GM12878 (cell line): ENCODE measurements around the gene RGS6. TPM values are rescaled to one million over a fixed set of nuclear protein-coding genes. Genes with fewer than 3 reads are reported as not detected.
A peak's percentile ranks its signal among the peaks of the same experiment; 100 is the strongest.

Experiments used
- CBX3 ChIP-seq: fragments of 200-600 bp; sonication (generic); IDR thresholded peaks from 2 replicates; pipeline ENCODE4 v1.6.1; 2016; ENCODE audit warnings: low read depth, borderline replicate concordance
- CBX5 ChIP-seq: sonication (generic); IDR thresholded peaks from 2 replicates; pipeline ENCODE4 v1.6.1; 2016; ENCODE audit warnings: low read depth, moderate library complexity, mild to moderate bottlenecking, inconsistent platforms
- DPF2 ChIP-seq: fragments of 450-650 bp; IDR thresholded peaks from 2 replicates; pipeline ENCODE4 v1.6.1; 2017; ENCODE audit warnings: mild to moderate bottlenecking
- ETV6 ChIP-seq, 2 experiments: fragments of 450-650 bp in 1 of 2; IDR thresholded peaks in 1 of 2; conservative IDR thresholded peaks in 1 of 2; 2 replicates each; pipeline ENCODE4 v1.6.1; 2014; ENCODE audit warnings: antibody characterized with exemption in 1 of 2, borderline replicate concordance in 1 of 2, low read depth in 1 of 2, mild to moderate bottlenecking in 1 of 2, moderate library complexity in 1 of 2
- KDM1A ChIP-seq: fragments of 200-600 bp; sonication (generic); IDR thresholded peaks from 2 replicates; pipeline ENCODE4 v1.6.1; 2016; ENCODE audit warnings: borderline replicate concordance
- KLF5 ChIP-seq: fragments of 450-650 bp; IDR thresholded peaks from 2 replicates; pipeline ENCODE4 v1.6.1; 2014; ENCODE audit warnings: mild to moderate bottlenecking; ENCODE audit not compliant: partially characterized antibody
- MYB ChIP-seq: fragments of 150-350 bp; IDR thresholded peaks from 2 replicates; pipeline ENCODE4 v1.6.1; 2014; ENCODE audit warnings: mild to moderate bottlenecking, low read depth, low read length, borderline replicate concordance
- NFIC ChIP-seq: IDR thresholded peaks from 2 replicates; pipeline ENCODE4 v1.6.1; 2012; ENCODE audit warnings: low read depth, mild to moderate bottlenecking, inconsistent platforms, low read length, moderate library complexity
- PAX5 ChIP-seq: IDR thresholded peaks from 2 replicates; pipeline ENCODE4 v1.6.1; 2011; ENCODE audit warnings: low read depth, low read length, borderline replicate concordance
- POLR2A ChIP-seq: IDR thresholded peaks from 2 replicates; pipeline ENCODE4 v1.6.1; 2011; ENCODE audit warnings: low read depth, mild to moderate bottlenecking, low read length
- POLR2AphosphoS5 ChIP-seq: IDR thresholded peaks from 2 replicates; pipeline ENCODE4 v1.6.1; 2011; ENCODE audit warnings: mild to moderate bottlenecking, low read length, inconsistent platforms
- SMAD5 ChIP-seq: IDR thresholded peaks from 2 replicates; pipeline ENCODE4 v1.6.1; 2016; ENCODE audit warnings: antibody characterized with exemption, low read depth
- SPI1 ChIP-seq: IDR thresholded peaks from 2 replicates; pipeline ENCODE4 v1.6.1; 2011; ENCODE audit warnings: low read depth, mild to moderate bottlenecking, low read length, moderate library complexity, borderline replicate concordance; ENCODE audit not compliant: insufficient read depth
- SREBF1 ChIP-seq: IDR thresholded peaks from 2 replicates; pipeline ENCODE4 v1.6.1; 2012; ENCODE audit warnings: mild to moderate bottlenecking, low read length
- STAT1 ChIP-seq: fragments of 450-650 bp; conservative IDR thresholded peaks from 2 replicates; pipeline ENCODE4 v1.6.1; 2014; ENCODE audit warnings: antibody characterized with exemption, mild to moderate bottlenecking
- TCF7 ChIP-seq: IDR thresholded peaks from 2 replicates; pipeline ENCODE4 v1.6.1; 2014; ENCODE audit warnings: antibody characterized with exemption, borderline replicate concordance
- ZNF384 ChIP-seq: IDR thresholded peaks from 2 replicates; pipeline ENCODE4 v1.6.1; 2012; ENCODE audit warnings: low read depth, mild to moderate bottlenecking, low read length, improper control_type of control experiment, borderline replicate concordance
- polyA plus RNA-seq, 11 experiments: library from polyadenylated mRNA; depleted of rRNA in 4 of 11; unstranded in 6 of 11; stranded (reverse) in 5 of 11; fragments of >200 nt; fragmentation: Nextera tagmentation in 4 of 11; fragmentation: Illumina TruSeq in 1 of 11; extraction: Ambion mirVana in 4 of 11; extraction: Trizol in 1 of 11; gene quantifications; 1 replicate in 1 of 11; 2 replicates in 10 of 11; pipeline versions ENCODE4 v1.2.1 to v1.2.3, GENCODE V29; 2011 to 2016; ENCODE audit warnings: inconsistent platforms in 2 of 11, missing spikeins in 2 of 11, low read depth in 1 of 11
- total RNA-seq, 4 experiments: library from RNA; depleted of rRNA in 3 of 4; stranded (reverse); fragments of >200 nt in 3 of 4; fragmentation: Illumina TruSeq in 1 of 4; extraction: Trizol in 1 of 4; gene quantifications; 2 replicates each; pipeline versions ENCODE4 v1.2.1 to v1.2.3, GENCODE V29; 2013 to 2021
- TF ChIP-seq, protein P1 (sequence below): fragments of 150-350 bp; IDR thresholded peaks from 2 replicates; pipeline ENCODE4 v1.6.1; 2016; ENCODE audit warnings: low read depth, low read length
- TF ChIP-seq, protein P2 (sequence below): IDR thresholded peaks from 2 replicates; pipeline ENCODE4 v1.6.1; 2011; ENCODE audit warnings: low read depth, mild to moderate bottlenecking, low read length, moderate library complexity, borderline replicate concordance; ENCODE audit errors: extremely low read depth
- TF ChIP-seq, protein P3 (sequence below): IDR thresholded peaks from 2 replicates; pipeline ENCODE4 v1.6.1; 2012; ENCODE audit warnings: mild to moderate bottlenecking, low read depth, low read length
- TF ChIP-seq, protein P4 (sequence below): IDR thresholded peaks from 2 replicates; pipeline ENCODE4 v1.6.1; 2012; ENCODE audit warnings: low read length, inconsistent platforms
- TF ChIP-seq, protein P5 (sequence below): fragments of 450-650 bp; IDR thresholded peaks from 2 replicates; pipeline ENCODE4 v1.6.1; 2017; ENCODE audit warnings: borderline replicate concordance

The RGS6 gene
- total and polyA plus RNA-seq, 10 of the 15 experiments (the other 5 are each of a cell fraction or from before 2014, with no cell fraction given) = 3.9 to 18.1 (median 12.4) TPM

DNA sequence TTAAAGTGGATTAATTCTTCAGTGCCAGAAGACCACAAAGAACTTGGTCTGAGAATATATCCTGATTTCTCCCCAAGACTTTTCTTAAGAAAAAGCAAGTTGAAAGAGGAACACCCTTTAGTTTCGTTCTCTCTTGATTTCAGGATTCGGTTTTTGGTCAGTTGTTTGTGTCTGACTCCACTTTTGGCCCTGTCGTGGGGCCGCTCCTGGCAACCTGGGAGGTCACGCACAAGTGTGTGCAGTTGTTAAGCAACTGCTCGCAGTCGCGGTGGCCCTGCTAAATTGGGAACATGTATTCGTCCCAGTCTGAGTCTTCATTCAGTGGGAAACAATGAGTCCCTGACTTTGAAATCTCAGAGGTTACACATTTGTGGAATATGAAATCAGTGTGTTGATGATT lies 68.7 kb downstream of the RGS6 start (continued):
- TF ChIP-seq, protein P1, sequence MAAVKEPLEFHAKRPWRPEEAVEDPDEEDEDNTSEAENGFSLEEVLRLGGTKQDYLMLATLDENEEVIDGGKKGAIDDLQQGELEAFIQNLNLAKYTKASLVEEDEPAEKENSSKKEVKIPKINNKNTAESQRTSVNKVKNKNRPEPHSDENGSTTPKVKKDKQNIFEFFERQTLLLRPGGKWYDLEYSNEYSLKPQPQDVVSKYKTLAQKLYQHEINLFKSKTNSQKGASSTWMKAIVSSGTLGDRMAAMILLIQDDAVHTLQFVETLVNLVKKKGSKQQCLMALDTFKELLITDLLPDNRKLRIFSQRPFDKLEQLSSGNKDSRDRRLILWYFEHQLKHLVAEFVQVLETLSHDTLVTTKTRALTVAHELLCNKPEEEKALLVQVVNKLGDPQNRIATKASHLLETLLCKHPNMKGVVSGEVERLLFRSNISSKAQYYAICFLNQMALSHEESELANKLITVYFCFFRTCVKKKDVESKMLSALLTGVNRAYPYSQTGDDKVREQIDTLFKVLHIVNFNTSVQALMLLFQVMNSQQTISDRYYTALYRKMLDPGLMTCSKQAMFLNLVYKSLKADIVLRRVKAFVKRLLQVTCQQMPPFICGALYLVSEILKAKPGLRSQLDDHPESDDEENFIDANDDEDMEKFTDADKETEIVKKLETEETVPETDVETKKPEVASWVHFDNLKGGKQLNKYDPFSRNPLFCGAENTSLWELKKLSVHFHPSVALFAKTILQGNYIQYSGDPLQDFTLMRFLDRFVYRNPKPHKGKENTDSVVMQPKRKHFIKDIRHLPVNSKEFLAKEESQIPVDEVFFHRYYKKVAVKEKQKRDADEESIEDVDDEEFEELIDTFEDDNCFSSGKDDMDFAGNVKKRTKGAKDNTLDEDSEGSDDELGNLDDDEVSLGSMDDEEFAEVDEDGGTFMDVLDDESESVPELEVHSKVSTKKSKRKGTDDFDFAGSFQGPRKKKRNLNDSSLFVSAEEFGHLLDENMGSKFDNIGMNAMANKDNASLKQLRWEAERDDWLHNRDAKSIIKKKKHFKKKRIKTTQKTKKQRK = no peak
- no peak for TF ChIP-seq CBX3
- TF ChIP-seq KDM1A = no peak
- no peak for TF ChIP-seq POLR2AphosphoS5
- TF ChIP-seq, protein P2, sequence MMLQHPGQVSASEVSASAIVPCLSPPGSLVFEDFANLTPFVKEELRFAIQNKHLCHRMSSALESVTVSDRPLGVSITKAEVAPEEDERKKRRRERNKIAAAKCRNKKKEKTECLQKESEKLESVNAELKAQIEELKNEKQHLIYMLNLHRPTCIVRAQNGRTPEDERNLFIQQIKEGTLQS = no peak
- TF ChIP-seq KLF5 = no peak
- TF ChIP-seq NFIC = peak; percentile 88
- peak; percentile 80; the same call in 1 of the 2 replicates for TF ChIP-seq PAX5
- TF ChIP-seq SREBF1 = no peak
- TF ChIP-seq ZNF384 = no peak
- TF ChIP-seq SMAD5 = no peak
- no peak for TF ChIP-seq POLR2A
- no peak for TF ChIP-seq CBX5
- peak; percentile 8; the same call in 1 of the 2 replicates for TF ChIP-seq TCF7
- TF ChIP-seq, protein P3, sequence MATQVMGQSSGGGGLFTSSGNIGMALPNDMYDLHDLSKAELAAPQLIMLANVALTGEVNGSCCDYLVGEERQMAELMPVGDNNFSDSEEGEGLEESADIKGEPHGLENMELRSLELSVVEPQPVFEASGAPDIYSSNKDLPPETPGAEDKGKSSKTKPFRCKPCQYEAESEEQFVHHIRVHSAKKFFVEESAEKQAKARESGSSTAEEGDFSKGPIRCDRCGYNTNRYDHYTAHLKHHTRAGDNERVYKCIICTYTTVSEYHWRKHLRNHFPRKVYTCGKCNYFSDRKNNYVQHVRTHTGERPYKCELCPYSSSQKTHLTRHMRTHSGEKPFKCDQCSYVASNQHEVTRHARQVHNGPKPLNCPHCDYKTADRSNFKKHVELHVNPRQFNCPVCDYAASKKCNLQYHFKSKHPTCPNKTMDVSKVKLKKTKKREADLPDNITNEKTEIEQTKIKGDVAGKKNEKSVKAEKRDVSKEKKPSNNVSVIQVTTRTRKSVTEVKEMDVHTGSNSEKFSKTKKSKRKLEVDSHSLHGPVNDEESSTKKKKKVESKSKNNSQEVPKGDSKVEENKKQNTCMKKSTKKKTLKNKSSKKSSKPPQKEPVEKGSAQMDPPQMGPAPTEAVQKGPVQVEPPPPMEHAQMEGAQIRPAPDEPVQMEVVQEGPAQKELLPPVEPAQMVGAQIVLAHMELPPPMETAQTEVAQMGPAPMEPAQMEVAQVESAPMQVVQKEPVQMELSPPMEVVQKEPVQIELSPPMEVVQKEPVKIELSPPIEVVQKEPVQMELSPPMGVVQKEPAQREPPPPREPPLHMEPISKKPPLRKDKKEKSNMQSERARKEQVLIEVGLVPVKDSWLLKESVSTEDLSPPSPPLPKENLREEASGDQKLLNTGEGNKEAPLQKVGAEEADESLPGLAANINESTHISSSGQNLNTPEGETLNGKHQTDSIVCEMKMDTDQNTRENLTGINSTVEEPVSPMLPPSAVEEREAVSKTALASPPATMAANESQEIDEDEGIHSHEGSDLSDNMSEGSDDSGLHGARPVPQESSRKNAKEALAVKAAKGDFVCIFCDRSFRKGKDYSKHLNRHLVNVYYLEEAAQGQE = no peak
- no peak for TF ChIP-seq MYB
- TF ChIP-seq, protein P4, sequence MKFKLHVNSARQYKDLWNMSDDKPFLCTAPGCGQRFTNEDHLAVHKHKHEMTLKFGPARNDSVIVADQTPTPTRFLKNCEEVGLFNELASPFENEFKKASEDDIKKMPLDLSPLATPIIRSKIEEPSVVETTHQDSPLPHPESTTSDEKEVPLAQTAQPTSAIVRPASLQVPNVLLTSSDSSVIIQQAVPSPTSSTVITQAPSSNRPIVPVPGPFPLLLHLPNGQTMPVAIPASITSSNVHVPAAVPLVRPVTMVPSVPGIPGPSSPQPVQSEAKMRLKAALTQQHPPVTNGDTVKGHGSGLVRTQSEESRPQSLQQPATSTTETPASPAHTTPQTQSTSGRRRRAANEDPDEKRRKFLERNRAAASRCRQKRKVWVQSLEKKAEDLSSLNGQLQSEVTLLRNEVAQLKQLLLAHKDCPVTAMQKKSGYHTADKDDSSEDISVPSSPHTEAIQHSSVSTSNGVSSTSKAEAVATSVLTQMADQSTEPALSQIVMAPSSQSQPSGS = peak; percentile 69; the same call in 1 of the 2 replicates
- TF ChIP-seq SPI1 = peak; percentile 78; the same call in 1 of the 2 replicates
- TF ChIP-seq, protein P5, sequence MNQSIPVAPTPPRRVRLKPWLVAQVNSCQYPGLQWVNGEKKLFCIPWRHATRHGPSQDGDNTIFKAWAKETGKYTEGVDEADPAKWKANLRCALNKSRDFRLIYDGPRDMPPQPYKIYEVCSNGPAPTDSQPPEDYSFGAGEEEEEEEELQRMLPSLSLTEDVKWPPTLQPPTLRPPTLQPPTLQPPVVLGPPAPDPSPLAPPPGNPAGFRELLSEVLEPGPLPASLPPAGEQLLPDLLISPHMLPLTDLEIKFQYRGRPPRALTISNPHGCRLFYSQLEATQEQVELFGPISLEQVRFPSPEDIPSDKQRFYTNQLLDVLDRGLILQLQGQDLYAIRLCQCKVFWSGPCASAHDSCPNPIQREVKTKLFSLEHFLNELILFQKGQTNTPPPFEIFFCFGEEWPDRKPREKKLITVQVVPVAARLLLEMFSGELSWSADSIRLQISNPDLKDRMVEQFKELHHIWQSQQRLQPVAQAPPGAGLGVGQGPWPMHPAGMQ = no peak
- no peak for TF ChIP-seq ETV6 (conservative IDR thresholded peaks at IDR 0.05 in 1 of 2, IDR thresholded peaks at IDR 0.05 in 1 of 2; ENCODE audit: borderline replicate concordance in 1 of 2, low read depth in 1 of 2)
- peak; percentile 61; the same call in 1 of the 2 replicates for TF ChIP-seq DPF2
- no peak for TF ChIP-seq STAT1
